H1 (cell line): ENCODE data around the gene TBX6. TPM values are rescaled to one million over a fixed set of nuclear protein-coding genes. Genes with fewer than 3 reads are reported as not detected.

Experiments
- CTCF ChIA-PET: fragments of 300-600 bp; sonication (Branson Sonifier 250); formaldehyde crosslinking; loops from one replicate; lab custom pipeline; 2021; ENCODE audit not compliant: partially characterized antibody; lab: Charles Lee
- POLR2A ChIA-PET: fragments of 300-600 bp; sonication (Branson Sonifier 250); formaldehyde crosslinking; loops from one replicate; lab custom pipeline; 2021; ENCODE audit warnings: inconsistent platforms; ENCODE audit not compliant: partially characterized antibody; lab: Charles Lee
- DNase-seq, 2 experiments: peaks; one replicate each; pipeline versions ENCODE4 v3.0.0 to v3.0.0-alpha.2; 2010 to 2022; ENCODE audit warnings: low spot score in 2 of 2, low read depth in 1 of 2, mixed read lengths in 1 of 2
- FAIRE-seq: peaks from 2 replicates; lab custom pipeline; 2011; peaks lifted over from hg19 to GRCh38; lab: Jason Lieb, UNC
- H2AFZ ChIP-seq: 2 replicates; pipeline ENCODE4 v1.8.1; 2012; ENCODE audit warnings: low read length, inconsistent platforms
- H2AK5ac ChIP-seq: 2 replicates; pipeline ENCODE4 v1.6.1; 2013; ENCODE audit warnings: low read depth, low read length
- H2BK120ac ChIP-seq: replicated peaks from 2 replicates; pipeline ENCODE3; 2013; ENCODE audit warnings: low read depth, low read length, inconsistent platforms
- H2BK12ac ChIP-seq: 2 replicates; pipeline ENCODE4 v1.6.1; 2013; ENCODE audit warnings: low read depth, low read length
- H2BK15ac ChIP-seq: 2 replicates; pipeline ENCODE4 v1.6.1; 2013; ENCODE audit warnings: low read length
- H2BK20ac ChIP-seq: 2 replicates; pipeline ENCODE4 v1.6.1; 2013; ENCODE audit warnings: low read length
- H2BK5ac ChIP-seq: 2 replicates; pipeline ENCODE4 v1.6.1; 2013; ENCODE audit warnings: low read depth, low read length
- H3K14ac ChIP-seq: 2 replicates; pipeline ENCODE4 v1.6.1; 2013; ENCODE audit warnings: inconsistent platforms; ENCODE audit not compliant: insufficient read length
- H3K18ac ChIP-seq: 2 replicates; pipeline ENCODE4 v1.6.1; 2013; ENCODE audit warnings: low read length; ENCODE audit errors: extremely low read depth
- H3K23ac ChIP-seq: 2 replicates; pipeline ENCODE4 v1.6.1; 2013; ENCODE audit warnings: inconsistent platforms; ENCODE audit not compliant: insufficient read length
- H3K23me2 ChIP-seq: 2 replicates; pipeline ENCODE4 v1.6.1; 2013; ENCODE audit warnings: low read depth, low read length
- H3K27ac ChIP-seq: 2 replicates; pipeline ENCODE4 v1.6.1; 2011; ENCODE audit warnings: low read depth, low read length, inconsistent platforms
- H3K27me3 ChIP-seq, 4 experiments: replicated peaks in 1 of 4; 1 replicate in 1 of 4; 2 replicates in 3 of 4; pipeline versions ENCODE4 v1.6.1 to v1.8.1; 2011 to 2013; ENCODE audit warnings: low read length in 3 of 4, mild to moderate bottlenecking in 3 of 4, inconsistent platforms in 2 of 4, mixed read lengths in 2 of 4, moderate library complexity in 1 of 4; ENCODE audit not compliant: control insufficient read depth in 3 of 4, insufficient read depth in 3 of 4; ENCODE audit errors: extremely low read depth in 1 of 4
- H3K36me3 ChIP-seq, 4 experiments: 2 replicates each; pipeline versions ENCODE4 v1.6.1 to v1.8.1; 2011 to 2013; ENCODE audit warnings: mild to moderate bottlenecking in 4 of 4, low read length in 3 of 4, moderate library complexity in 2 of 4, control low read depth in 1 of 4, inconsistent platforms in 1 of 4; ENCODE audit not compliant: insufficient read depth in 4 of 4, control insufficient read depth in 2 of 4
- H3K4ac ChIP-seq: replicated peaks from 2 replicates; pipeline ENCODE3; 2013; ENCODE audit warnings: low read length, low read depth, mixed read lengths, inconsistent platforms; ENCODE audit not compliant: insufficient read length
- H3K4me1 ChIP-seq, 4 experiments: replicated peaks in 1 of 4; 1 replicate in 1 of 4; 2 replicates in 3 of 4; pipeline versions ENCODE4 v1.6.1 to v1.8.1; 2011 to 2013; ENCODE audit warnings: low read length in 3 of 4, inconsistent platforms in 2 of 4, mixed read lengths in 1 of 4; ENCODE audit not compliant: insufficient read depth in 4 of 4, control insufficient read depth in 3 of 4
- H3K4me2 ChIP-seq, 2 experiments: 2 replicates each; pipeline versions ENCODE4 v1.6.1 to v1.8.1; 2011 to 2013; ENCODE audit warnings: low read depth in 2 of 2, low read length in 2 of 2, control low read depth in 1 of 2, inconsistent platforms in 1 of 2, mild to moderate bottlenecking in 1 of 2; ENCODE audit not compliant: insufficient read depth in 1 of 2
- H3K4me3 ChIP-seq, 4 experiments: fragments of 200-600, 300-600 bp in 1 of 4; sonication (generic), shearing (Covaris generic), sonication (Bioruptor Twin) in 1 of 4; 2 replicates each; pipeline versions ENCODE4 v1.5.1 to v1.8.1; 2011 to 2016; ENCODE audit warnings: low read length in 4 of 4, low read depth in 3 of 4, control low read depth in 2 of 4, inconsistent platforms in 2 of 4, mild to moderate bottlenecking in 2 of 4, mixed read lengths in 1 of 4, moderate library complexity in 1 of 4; ENCODE audit not compliant: insufficient read depth in 2 of 4; ENCODE audit errors: extremely low read depth in 1 of 4
- H3K56ac ChIP-seq: replicated peaks from 2 replicates; pipeline ENCODE3; 2013; ENCODE audit warnings: low read depth, mild to moderate bottlenecking, mixed read lengths, low read length, inconsistent platforms; ENCODE audit not compliant: insufficient read length
- H3K79me1 ChIP-seq: 2 replicates; pipeline ENCODE4 v1.6.1; 2013; ENCODE audit warnings: low read depth, low read length, control low read depth
- H3K79me2 ChIP-seq, 2 experiments: 2 replicates each; pipeline versions ENCODE4 v1.6.1 to v1.8.1; 2012 to 2013; ENCODE audit warnings: low read length in 2 of 2, mild to moderate bottlenecking in 2 of 2, inconsistent platforms in 1 of 2; ENCODE audit not compliant: insufficient read depth in 2 of 2, control insufficient read depth in 1 of 2
- H3K9ac ChIP-seq, 4 experiments: replicated peaks in 1 of 4; 1 replicate in 1 of 4; 2 replicates in 3 of 4; pipeline versions ENCODE4 v1.6.1 to v1.8.1; 2011 to 2013; ENCODE audit warnings: low read depth in 3 of 4, low read length in 3 of 4, control low read depth in 2 of 4, mild to moderate bottlenecking in 2 of 4, moderate library complexity in 2 of 4, inconsistent platforms in 1 of 4; ENCODE audit errors: extremely low read depth in 1 of 4
- H3K9me3 ChIP-seq, 2 experiments: 2 replicates each; pipeline versions ENCODE4 v1.6.1 to v1.8.1; 2012 to 2013; ENCODE audit warnings: mild to moderate bottlenecking in 2 of 2, moderate library complexity in 2 of 2, control low read depth in 1 of 2, inconsistent platforms in 1 of 2, low read depth in 1 of 2, low read length in 1 of 2, mixed read lengths in 1 of 2; ENCODE audit not compliant: insufficient read depth in 2 of 2
- H4K20me1 ChIP-seq, 2 experiments: replicated peaks in 1 of 2; 2 replicates each; pipeline versions ENCODE3 to v1.8.1; 2011 to 2013; ENCODE audit warnings: inconsistent platforms in 2 of 2, low read length in 2 of 2, mild to moderate bottlenecking in 1 of 2; ENCODE audit not compliant: insufficient read depth in 2 of 2, control insufficient read depth in 1 of 2
- H4K5ac ChIP-seq: 2 replicates; pipeline ENCODE4 v1.6.1; 2013; ENCODE audit warnings: low read length, low read depth, mixed read lengths, inconsistent platforms; ENCODE audit not compliant: insufficient read length
- H4K8ac ChIP-seq: 2 replicates; pipeline ENCODE4 v1.8.0; 2013; ENCODE audit warnings: mild to moderate bottlenecking, moderate library complexity, low read length, inconsistent platforms; ENCODE audit not compliant: insufficient read depth; ENCODE audit errors: extremely low read depth
- H4K91ac ChIP-seq: replicated peaks from 2 replicates; pipeline ENCODE3; 2013; ENCODE audit warnings: low read length, mixed read lengths, inconsistent platforms; ENCODE audit not compliant: insufficient read length
- POLR2AphosphoS5 ChIP-seq: IDR thresholded peaks from 2 replicates; pipeline ENCODE4 v1.6.1; 2011; ENCODE audit warnings: low read depth, low read length
- TEAD4 ChIP-seq: IDR thresholded peaks from 2 replicates; pipeline ENCODE4 v1.6.1; 2012; ENCODE audit warnings: low read depth, low read length, inconsistent platforms, mixed read lengths
- WGBS, 2 experiments: shearing (Covaris generic) in 1 of 2; methylation state at CpG; one replicate each; pipeline versions ENCODE4 v1.1.6 to v1.1.7; 2013 to 2015; ENCODE audit warnings: low lambda C conversion rate in 2 of 2, mixed read lengths in 2 of 2, inconsistent platforms in 1 of 2, low coverage in 1 of 2, missing lambda C conversion rate in 1 of 2; ENCODE audit not compliant: insufficient replicate concordance in 2 of 2, insufficient coverage in 1 of 2, insufficient read length in 1 of 2; ENCODE audit errors: extremely low coverage in 1 of 2, missing lambda C conversion rate in 1 of 2; 5-methylcytosine and 5-hydroxymethylcytosine counted together
- polyA plus RNA-seq, 7 experiments: library from polyadenylated mRNA; depleted of rRNA in 3 of 7; stranded (reverse) in 5 of 7; unstranded in 2 of 7; fragments of >200 nt in 5 of 7; fragments of 200-250 nt in 2 of 7; gene quantifications; 1 replicate in 5 of 7; 2 replicates in 1 of 7; 4 replicates in 1 of 7; pipeline versions ENCODE4 v1.2.1 to v1.2.3, GENCODE V29; 2011 to 2013; ENCODE audit warnings: missing spikeins in 2 of 7, mixed read lengths in 2 of 7
- total RNA-seq: library from RNA; stranded (reverse); fragmentation: NEBNext Ultra II Directional; extraction: Animal tissue kit (Norgen Biotek cat#: 25700); gene quantifications from 2 replicates; pipeline ENCODE4 v1.2.1, GENCODE V29; 2021

The TBX6 gene
- total and polyA plus RNA-seq, 2 of the 8 experiments (the other 6 are each of a cell fraction or from before 2014, with no cell fraction given) = 2.2 to 2.8 TPM

DNA sequence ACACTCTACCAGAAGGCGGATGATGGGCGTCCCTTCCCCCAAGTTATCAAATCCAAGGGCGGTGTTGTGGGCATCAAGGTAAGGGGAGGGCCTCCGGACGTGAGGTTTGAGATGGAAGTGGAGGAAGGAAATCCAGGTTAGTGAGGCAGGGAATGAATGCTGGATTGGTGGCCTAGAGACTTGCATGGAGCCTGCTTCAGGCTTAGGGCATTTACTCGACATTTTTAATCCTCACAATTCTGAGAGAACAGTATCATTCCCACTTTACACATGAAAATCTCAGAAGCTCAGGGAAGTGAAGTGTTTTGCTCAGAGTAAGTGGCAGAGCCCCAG lies 24.2 kb downstream of the TBX6 start:
- H3K9ac ChIP-seq = no peak overlapping the region
- H2BK12ac ChIP-seq = no peak overlapping the region
- POLR2A ChIA-PET = interaction anchor here (1.6 to 21.2 kb wide), 5 partner anchors 11 to 65 kb away, joined by 3 to 353 read pairs (median 88); partner anchors contain the start of genes PPP4C, TBX6, TLCD3B and YPEL3
- H3K23me2 ChIP-seq = peaks cover 18% of the 10 kb centered on the region
- H3K18ac ChIP-seq = no peak overlapping the region
- no peak overlapping the region for H3K56ac ChIP-seq
- peak overlapping the region in 1 of 4 experiments; percentile 85; a peak in 1 of 8 replicates for H3K4me3 ChIP-seq
- no peak overlapping the region for H4K91ac ChIP-seq
- H3K4me2 ChIP-seq = peak overlapping the region; percentile 73 to 81; a peak in 2 of 4 replicates
- H2BK20ac ChIP-seq = no peak overlapping the region
- peaks cover 16 to 35% of the 10 kb centered on the region in 2 experiments for H4K20me1 ChIP-seq
- H2AFZ ChIP-seq = no peak overlapping the region
- 92% methylated on average over 6 of the region's 6 CpGs; no CpG with 5 or more reads in 1 of the 2 experiments for WGBS, 2 experiments
- no peak for FAIRE-seq
- H3K4me1 ChIP-seq = peaks cover 6 to 23% (median 11%) of the 10 kb centered on the region in 4 experiments
- no peak overlapping the region for H4K5ac ChIP-seq
- H3K23ac ChIP-seq = no peak overlapping the region
- no peak for DNase-seq
- peaks cover 19 to 54% (median 47%) of the 10 kb centered on the region in 4 experiments for H3K36me3 ChIP-seq
- H3K4ac ChIP-seq = no peak overlapping the region
- H2BK120ac ChIP-seq = no peak overlapping the region
- H3K79me2 ChIP-seq = peaks cover 15 to 30% of the 10 kb centered on the region in 2 experiments
- H3K79me1 ChIP-seq = peaks cover 9% of the 10 kb centered on the region; the same call in 1 of the 2 replicates
- H3K27me3 ChIP-seq = no peaks in the 10 kb centered on the region
- TF ChIP-seq TEAD4 = no peak
- peak; percentile 38; the same call in 1 of the 2 replicates for TF ChIP-seq POLR2AphosphoS5
- no peak overlapping the region for H3K27ac ChIP-seq
- no peak overlapping the region for H2BK15ac ChIP-seq
- no peaks in the 10 kb centered on the region for H3K9me3 ChIP-seq
- CTCF ChIA-PET = interaction anchor here (1.9 to 7.3 kb wide), 4 partner anchors 9 to 45 kb away, joined by 6 to 51 read pairs (median 10); partner anchors contain the start of genes GDPD3, PPP4C and TBX6
- no peak overlapping the region for H3K14ac ChIP-seq
- H4K8ac ChIP-seq = no peak overlapping the region
- H2AK5ac ChIP-seq = no peak overlapping the region
- H2BK5ac ChIP-seq = no peak overlapping the region; the same call in 1 of the 2 replicates
